ENCODE results near the gene ITPR1.

Gene ITPR1

DNA sequence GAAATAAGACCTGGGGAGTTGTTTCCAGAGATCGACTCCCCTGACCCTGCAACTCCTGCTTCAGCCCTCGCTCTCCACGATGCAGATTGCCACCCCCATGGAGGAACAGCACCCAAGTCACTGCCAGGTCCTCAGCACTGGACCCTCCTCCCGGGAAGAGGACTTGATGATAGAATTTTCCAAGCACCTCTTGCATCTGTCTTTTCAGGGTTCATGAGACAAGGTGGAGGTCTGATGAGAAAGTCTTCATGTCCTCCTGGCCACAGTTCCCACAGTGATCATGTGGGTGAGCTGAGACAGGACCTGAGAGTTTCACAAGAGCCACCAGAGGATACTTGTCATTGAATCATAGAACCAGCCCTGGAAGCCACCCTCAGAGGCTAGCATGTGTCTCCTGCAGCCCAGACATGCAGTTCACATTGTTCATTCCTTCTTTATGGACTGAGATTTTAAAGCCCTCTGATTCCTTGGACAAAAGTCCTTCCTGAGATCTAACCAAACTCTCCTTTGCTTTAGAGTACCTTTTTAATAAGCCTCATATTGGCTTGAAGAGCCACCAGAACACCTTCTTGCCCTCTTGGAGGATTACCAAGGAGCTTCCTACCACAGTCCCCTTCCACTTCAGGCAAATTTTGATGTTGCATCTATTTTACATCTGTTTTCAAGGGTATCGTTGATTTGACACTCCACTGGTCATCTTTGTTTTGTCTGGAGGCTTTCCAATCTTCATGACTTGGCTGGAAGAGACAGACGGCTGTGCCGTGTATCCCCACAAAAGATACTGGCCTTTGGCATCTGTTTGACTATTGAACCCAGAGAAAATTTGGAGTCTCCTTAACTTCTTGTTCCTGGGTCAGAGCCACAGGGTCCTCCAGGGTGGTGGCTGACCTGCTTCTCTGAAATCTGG lies 261.3 kb downstream of the ITPR1 start:
- H3K4me3 ChIP-seq, result no peak overlapping the region
- no peak for DNase-seq (ENCODE audit: low read depth, low spot score)
- no peak for TF ChIP-seq POLR2AphosphoS5 (IDR thresholded peaks at IDR 0.05; ENCODE audit: borderline replicate concordance, low read depth, low read length)
- no peak for TF ChIP-seq FOXP2 (optimal IDR thresholded peaks at IDR 0.05; ENCODE audit: control extremely low read depth, extremely low read length, insufficient read depth)
- TF ChIP-seq EZH2 (IDR thresholded peaks at IDR 0.05), result no peak
- H3K9ac ChIP-seq (ENCODE audit: insufficient read length), result no peak overlapping the region
- no peaks in the 10 kb centered on the region for H3K36me3 ChIP-seq (ENCODE audit: insufficient read depth, low read length)
- H3K27ac ChIP-seq, result no peak overlapping the region
- no peaks in the 10 kb centered on the region for H3K9me3 ChIP-seq (ENCODE audit: low read depth, low read length)

DNA sequence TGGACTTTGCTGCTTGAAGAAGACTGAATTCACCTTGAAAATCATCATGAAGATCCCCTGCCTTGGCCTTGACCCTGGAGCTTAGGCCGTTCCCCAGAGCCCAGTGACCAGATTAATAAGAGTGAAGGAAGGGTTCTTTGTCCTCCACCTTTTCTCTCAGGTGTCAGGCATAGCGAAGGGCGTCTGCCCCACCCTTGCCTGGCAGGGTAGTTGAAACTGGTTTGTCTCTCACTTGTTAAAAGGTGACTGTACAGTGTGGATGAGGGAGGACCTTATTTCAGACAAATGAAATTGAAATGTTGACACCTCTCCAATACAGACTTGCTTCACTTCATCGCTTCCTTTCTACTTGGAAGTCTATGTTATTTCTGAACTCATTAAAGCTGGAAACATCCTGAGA lies 262.4 kb downstream of the ITPR1 start:
- Histone ChIP-seq H3K9me3 (ENCODE audit: low read depth, low read length) (no peaks in the 10 kb centered on the region), H3K36me3 (ENCODE audit: insufficient read depth, low read length) (no peaks in the 10 kb centered on the region), H3K27ac (no peak overlapping the region), H3K4me3 (no peak overlapping the region), H3K9ac (ENCODE audit: insufficient read length) (no peak overlapping the region)
- no peak for DNase-seq (ENCODE audit: low read depth, low spot score)
- TF ChIP-seq EZH2 (IDR thresholded peaks at IDR 0.05), result no peak
- TF ChIP-seq FOXP2 (optimal IDR thresholded peaks at IDR 0.05; ENCODE audit: control extremely low read depth, extremely low read length, insufficient read depth), result no peak
- TF ChIP-seq POLR2AphosphoS5 (IDR thresholded peaks at IDR 0.05; ENCODE audit: borderline replicate concordance, low read depth, low read length), result no peak

DNA sequence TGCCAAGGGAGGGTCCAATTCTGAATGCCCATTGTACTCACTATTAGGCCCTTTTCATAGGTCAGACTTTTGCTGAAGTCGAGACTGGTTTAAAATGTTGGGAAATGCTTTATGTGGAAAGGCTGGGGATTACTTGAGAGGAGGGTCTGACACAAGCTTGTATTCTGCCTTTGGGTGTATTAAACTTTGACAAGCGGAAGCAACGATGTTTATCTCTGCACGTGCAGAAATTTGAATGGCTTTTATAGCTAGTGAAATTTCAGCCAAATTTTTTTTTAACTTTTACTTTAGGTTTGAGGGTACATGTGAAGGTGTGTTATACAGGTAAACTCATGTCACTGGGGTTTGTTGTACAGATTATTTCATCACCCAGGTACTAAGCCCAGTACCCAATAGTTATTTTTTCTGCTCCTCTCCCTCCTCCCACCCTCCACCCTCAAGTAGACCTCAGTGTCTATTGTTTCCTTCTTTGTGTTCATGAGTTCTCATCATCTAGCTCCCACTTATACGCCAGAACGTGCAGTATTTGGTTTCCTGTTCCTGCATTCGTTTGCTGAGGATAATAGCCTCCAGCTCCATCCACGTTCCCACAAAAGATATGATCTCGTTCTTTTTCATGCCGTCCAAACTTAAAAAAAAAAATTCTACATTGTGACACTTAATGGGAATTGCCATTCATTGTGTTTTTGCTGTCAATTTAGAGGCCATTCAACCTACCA lies 263.1 kb downstream of the ITPR1 start:
- Histone ChIP-seq H3K27ac (no peak overlapping the region), H3K9ac (ENCODE audit: insufficient read length) (no peak overlapping the region), H3K4me3 (no peak overlapping the region), H3K9me3 (ENCODE audit: low read depth, low read length) (no peaks in the 10 kb centered on the region), H3K36me3 (ENCODE audit: insufficient read depth, low read length) (no peaks in the 10 kb centered on the region)
- TF ChIP-seq EZH2 (IDR thresholded peaks at IDR 0.05) (no peak), POLR2AphosphoS5 (IDR thresholded peaks at IDR 0.05; ENCODE audit: borderline replicate concordance, low read depth, low read length) (no peak), FOXP2 (optimal IDR thresholded peaks at IDR 0.05; ENCODE audit: control extremely low read depth, extremely low read length, insufficient read depth) (no peak)
- no peak for DNase-seq (ENCODE audit: low read depth, low spot score)

DNA sequence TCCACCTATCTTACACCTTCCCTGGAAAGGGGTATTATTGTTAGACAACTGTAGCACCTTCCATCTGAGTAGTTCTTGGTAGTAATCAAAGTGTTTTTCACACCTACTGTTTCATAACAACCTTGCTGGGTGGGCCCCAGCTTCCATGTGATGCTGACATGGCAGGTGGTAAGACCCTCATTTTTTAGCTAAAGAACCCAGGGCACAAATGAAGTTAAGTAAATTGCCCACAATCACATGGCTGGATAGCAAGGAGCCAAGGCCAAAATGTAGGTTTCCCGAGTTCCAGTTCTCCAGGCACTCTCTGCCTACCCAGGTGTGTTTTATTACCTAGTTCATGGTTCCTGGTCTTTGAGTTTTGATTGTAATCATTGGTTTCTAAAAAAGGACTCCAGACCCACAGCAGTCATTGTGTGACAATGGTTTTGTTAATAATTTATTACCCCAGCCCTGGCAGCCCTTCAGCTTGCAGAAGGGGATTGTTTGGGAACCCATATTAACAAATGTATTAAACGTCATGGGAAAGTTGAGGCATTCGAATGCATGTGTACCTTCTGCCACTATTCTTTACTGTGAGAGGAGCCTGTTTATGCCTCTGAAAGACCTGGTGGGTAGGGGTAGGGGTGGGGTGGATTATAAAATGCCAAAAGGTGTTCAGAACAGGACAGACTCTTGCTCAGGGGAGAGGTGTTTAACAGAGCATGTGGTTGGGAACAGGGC lies 263.9 kb downstream of the ITPR1 start:
- no peak overlapping the region for H3K4me3 ChIP-seq
- TF ChIP-seq POLR2AphosphoS5 (IDR thresholded peaks at IDR 0.05; ENCODE audit: borderline replicate concordance, low read depth, low read length) (no peak), FOXP2 (optimal IDR thresholded peaks at IDR 0.05; ENCODE audit: control extremely low read depth, extremely low read length, insufficient read depth) (no peak), EZH2 (IDR thresholded peaks at IDR 0.05) (no peak)
- H3K27ac ChIP-seq, result no peak overlapping the region
- H3K9ac ChIP-seq (ENCODE audit: insufficient read length), result no peak overlapping the region
- DNase-seq (ENCODE audit: low read depth, low spot score), result no peak
- H3K9me3 ChIP-seq (ENCODE audit: low read depth, low read length), result no peaks in the 10 kb centered on the region
- no peaks in the 10 kb centered on the region for H3K36me3 ChIP-seq (ENCODE audit: insufficient read depth, low read length)

DNA sequence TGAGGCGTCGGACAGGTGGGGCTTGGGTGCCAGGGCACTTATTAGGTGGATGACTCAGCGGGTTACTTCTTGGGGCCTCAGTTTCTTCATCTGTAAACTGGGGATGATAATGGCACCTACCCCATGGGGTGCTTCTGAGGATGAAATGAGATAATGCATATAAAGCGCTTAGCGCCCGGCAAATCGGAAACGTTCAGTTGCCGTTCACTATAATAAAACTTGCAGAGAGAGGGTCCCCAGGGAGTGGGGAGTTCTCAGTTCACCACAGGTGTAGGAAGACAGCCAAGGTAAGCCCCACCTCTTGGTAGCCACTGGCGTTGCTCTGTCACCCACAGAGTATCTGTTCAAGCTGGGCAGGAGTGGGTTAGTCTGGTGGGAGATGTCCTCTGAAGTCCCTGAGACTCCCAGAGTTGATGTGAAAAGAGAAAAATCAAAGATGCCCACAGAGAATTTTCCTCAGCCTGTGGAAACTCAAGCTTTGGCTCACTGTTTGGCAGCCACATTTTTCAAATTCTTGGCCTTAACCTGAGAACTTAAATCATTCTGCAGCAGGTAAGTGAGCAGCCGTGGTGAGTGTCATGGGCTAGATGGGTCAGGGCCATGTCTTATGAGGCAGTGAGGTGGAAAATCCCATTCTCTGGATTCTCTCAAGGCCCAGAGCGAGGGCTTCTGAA lies 264.6 kb downstream of the ITPR1 start:
- H3K4me3 ChIP-seq, result no peak overlapping the region

DNA sequence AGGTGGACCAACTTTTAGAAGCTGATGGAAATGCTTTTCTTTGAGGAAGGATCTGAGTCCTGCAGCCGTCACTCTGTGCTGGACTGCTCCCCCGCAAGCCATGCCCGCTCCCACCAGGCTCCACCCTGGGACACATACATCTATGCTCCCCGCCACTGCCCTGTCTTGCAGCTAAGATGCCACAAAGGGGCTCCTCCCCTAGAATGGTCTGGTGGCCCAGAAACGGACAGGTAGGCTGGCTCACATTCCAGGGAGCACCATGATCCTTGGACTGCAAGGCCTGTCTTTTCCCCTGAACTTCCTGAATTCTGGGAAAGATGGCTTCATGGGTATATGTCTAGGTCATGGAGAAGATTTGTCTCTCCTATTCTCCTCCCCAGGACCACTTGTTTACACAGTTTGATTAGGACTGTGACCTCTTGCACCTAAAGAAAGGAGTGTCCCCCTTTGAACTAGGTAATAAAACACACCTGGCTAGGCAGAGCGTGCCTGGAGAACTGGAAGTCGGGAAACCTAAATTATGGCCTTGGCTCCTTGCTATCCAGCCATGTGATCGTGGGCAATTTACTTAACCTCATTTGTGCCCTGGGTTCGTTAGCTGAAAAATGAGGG lies 265.2 kb downstream of the ITPR1 start:
- Histone ChIP-seq H3K4me3 (no peak overlapping the region), H3K9me3 (ENCODE audit: low read depth, low read length) (no peaks in the 10 kb centered on the region), H3K27ac (no peak overlapping the region), H3K36me3 (ENCODE audit: insufficient read depth, low read length) (no peaks in the 10 kb centered on the region), H3K9ac (ENCODE audit: insufficient read length) (no peak overlapping the region)
- TF ChIP-seq POLR2AphosphoS5 (IDR thresholded peaks at IDR 0.05; ENCODE audit: borderline replicate concordance, low read depth, low read length) (no peak), FOXP2 (optimal IDR thresholded peaks at IDR 0.05; ENCODE audit: control extremely low read depth, extremely low read length, insufficient read depth) (no peak), EZH2 (IDR thresholded peaks at IDR 0.05) (no peak)
- DNase-seq (ENCODE audit: low read depth, low spot score), result no peak

More for the DNA sequence above, 264.6 kb downstream of the ITPR1 start:
- H3K36me3 ChIP-seq (ENCODE audit: insufficient read depth, low read length), result no peaks in the 10 kb centered on the region
- DNase-seq (ENCODE audit: low read depth, low spot score), result no peak
- H3K27ac ChIP-seq, result no peak overlapping the region
- no peak overlapping the region for H3K9ac ChIP-seq (ENCODE audit: insufficient read length)
- no peaks in the 10 kb centered on the region for H3K9me3 ChIP-seq (ENCODE audit: low read depth, low read length)
- TF ChIP-seq FOXP2 (optimal IDR thresholded peaks at IDR 0.05; ENCODE audit: control extremely low read depth, extremely low read length, insufficient read depth) (no peak), EZH2 (IDR thresholded peaks at IDR 0.05) (no peak), POLR2AphosphoS5 (IDR thresholded peaks at IDR 0.05; ENCODE audit: borderline replicate concordance, low read depth, low read length) (no peak)

DNA sequence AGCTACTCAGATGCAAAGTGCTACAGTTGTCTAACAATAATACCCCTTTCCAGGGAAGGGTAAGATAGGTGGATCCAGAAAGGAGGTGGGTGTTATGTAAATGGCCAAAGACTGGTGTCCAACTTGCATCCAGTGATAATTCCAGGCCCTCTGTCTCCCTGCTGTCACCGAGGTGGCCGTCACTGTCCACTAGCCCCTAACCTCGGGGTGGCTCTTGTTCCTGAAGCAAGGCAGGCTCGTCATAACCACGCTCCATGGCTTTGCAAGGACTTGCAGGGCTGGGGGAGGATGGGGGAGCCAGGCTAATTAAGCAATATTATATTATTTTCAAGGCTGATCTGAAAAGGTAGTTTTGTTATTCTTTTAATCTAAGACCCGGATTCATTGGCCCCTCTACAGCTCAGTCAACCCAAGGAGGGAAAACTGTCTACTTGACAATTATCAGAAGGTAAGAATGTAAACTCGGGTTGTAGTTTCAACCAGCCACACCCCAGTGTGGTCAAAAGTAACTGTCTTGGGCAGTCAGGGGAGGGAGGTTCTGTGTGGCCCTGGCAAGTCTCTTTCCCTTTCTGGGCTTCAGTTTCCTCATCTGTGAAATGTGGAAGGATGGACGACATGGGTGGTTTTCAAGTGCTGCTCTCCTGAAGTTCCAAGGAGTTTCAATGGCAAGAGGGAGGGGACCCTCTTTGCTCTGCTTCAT lies 266.0 kb downstream of the ITPR1 start:
- TF ChIP-seq POLR2AphosphoS5 (IDR thresholded peaks at IDR 0.05; ENCODE audit: borderline replicate concordance, low read depth, low read length), result no peak
- no peak for TF ChIP-seq FOXP2 (optimal IDR thresholded peaks at IDR 0.05; ENCODE audit: control extremely low read depth, extremely low read length, insufficient read depth)
- no peak for TF ChIP-seq EZH2 (IDR thresholded peaks at IDR 0.05)
- Histone ChIP-seq H3K27ac (no peak overlapping the region), H3K4me3 (no peak overlapping the region), H3K36me3 (ENCODE audit: insufficient read depth, low read length) (no peaks in the 10 kb centered on the region), H3K9ac (ENCODE audit: insufficient read length) (no peak overlapping the region), H3K9me3 (ENCODE audit: low read depth, low read length) (no peaks in the 10 kb centered on the region)
- DNase-seq (ENCODE audit: low read depth, low spot score), result no peak

All from SK-N-MC (cell line).